ENCODE results near the gene PTGR2. TPM values are rescaled to one million over a fixed set of nuclear protein-coding genes. Genes with fewer than 3 reads are reported as not detected.
"Not testable (repeated sequence)": the region's sequence is repeated elsewhere in the genome, so short reads cannot be mapped to it uniquely, and the experiment has no call there.

Gene PTGR2
- 1.8 and 7.2 TPM in 2 replicates for total RNA-seq (2014; rRNA removed; shearing (Covaris generic))

DNA sequence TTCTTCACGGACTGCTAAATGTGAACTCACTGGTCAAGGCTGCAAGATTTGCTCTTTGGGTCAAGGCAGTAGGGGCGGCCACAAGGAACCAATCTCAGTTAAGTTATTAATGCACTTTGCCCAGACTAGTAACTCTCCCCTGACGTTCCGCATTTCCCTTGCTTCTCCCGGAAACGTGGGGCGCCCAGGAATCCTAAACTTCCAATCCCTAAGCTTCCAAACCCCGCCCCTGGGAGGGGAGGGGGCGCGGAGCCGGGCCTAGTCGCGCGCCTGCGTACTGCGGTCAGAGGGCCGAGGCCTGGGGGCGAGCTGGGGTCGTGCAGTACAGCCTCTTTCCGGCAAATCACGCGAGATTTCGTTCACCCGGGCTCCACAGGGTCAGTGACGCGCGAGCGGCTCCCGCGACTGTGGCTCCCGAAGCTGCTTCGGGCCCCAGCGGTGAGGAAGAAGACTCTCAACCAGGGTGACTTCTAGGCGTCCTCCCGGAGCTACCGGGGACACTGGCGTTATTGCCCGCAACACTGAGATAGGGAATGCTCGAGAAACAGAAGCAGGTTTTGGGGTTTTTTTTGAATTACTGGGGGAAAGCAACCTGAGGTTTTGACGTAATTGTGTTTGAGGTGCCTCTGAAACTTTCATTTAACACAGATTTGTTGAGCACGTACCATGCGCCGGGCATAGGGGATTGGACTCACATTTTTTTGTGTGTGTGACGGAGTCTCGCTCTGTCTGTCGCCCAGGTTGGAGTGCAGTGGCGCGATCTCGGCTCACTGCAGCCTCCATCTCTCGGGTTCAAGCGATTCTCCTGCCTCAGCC lies at the start of gene PTGR2:
TSS of gene PTGR2 (plus strand) at position 265 of the 816 bp plus-strand sequence. CDS start 7,032 bp downstream, outside the sequence.
- peak; percentile 94 for DNase-seq (ENCODE audit: low spot score)

DNA sequence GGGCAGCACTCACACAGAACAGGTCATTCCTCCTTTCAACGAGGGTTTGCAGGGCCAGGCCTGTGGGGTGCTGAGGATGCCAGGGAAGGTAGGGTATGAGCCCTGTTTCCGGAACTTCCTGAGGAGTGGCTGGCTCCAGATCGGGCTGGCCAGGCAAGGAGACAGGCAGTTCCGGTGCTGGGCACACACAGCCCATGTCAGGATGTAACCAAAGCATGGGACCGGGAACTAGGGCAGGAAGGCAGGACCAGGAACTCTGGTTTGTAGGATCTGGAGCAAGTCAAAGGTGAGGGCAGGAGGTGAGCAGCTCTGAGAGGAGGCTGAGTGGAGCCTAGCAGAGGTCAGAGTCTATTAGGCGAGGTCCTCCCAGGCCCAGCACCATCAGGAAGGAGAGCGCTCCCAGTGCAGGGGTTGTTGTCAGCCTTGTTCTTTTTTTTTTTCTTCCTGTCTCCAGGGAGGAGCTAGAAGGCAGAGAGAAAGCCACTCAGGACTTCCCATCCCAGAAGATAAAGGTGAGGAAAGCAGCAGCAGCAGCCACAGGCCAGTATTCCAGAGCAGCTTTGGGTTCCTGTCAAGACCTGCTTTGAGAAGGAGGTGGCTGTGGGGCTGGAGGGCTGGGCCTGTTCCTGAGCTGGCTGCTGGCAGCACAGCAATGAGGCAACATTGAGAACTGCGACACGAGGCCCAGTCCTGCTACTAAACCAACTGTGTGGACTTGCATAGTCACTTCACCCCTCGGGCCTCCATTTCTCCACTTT lies 49.0 kb upstream of the PTGR2 start:
- no peak for DNase-seq (ENCODE audit: low spot score)

DNA sequence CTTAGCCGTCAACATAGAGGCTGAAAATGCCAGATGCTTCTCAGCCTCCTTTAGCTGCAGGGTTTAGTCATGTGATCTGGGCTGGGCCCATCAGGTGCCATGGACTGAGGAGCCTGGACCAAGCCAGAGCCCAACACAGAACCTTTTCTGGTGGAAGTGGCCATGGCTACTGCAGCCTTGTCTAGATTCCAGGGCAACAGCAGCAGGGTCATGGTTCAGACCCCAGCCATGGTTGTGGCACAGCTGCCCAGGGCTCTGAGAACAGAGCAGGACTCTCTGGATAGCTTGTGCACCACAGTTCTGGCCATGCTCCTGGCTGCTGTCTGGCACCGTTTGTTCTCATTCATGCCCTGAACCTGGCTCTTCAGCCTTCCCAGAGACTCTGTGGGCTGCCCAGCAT lies 47.0 kb upstream of the PTGR2 start:
- DNase-seq (ENCODE audit: low spot score), result no peak

DNA sequence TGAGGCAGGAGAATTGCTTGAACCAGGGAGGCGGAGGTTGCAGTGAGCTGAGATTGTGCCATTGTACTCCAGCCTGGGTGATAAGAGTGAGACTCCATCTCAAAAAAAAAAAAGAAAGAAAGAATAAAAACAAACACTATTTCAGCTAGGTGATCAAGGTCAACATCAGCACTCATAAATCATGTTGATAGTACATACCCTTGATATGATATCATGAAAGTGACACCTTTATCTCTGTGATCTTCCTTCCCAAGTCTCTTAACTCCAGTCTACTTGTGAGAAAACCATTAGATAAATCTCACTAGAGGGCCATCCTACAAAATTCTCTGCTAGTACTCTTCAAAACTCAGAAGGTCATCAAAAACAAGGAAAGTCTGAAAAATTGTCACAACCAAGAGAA lies 44.2 kb upstream of the PTGR2 start:
- no peak for DNase-seq (ENCODE audit: low spot score)

DNA sequence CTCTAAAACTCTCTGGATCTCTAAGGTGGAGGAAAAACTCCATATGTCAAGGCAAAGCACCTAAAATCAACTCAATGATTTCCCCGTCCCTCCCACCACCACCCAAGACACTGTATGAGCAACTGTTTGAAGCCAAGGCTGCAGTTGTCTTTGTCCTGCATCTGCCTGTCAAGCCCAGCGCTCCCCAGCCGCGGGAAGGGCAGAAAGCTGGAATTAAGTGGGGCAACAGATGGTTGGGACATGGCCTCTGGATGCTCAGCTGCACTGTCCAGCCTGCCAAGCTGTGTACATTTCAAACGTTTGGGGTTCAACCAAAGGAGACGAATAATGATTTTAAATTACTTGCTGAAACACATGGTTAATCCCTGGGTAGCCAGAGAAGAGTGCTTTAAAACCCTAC lies 42.2 kb upstream of the PTGR2 start:
- no peak for DNase-seq (ENCODE audit: low spot score)

DNA sequence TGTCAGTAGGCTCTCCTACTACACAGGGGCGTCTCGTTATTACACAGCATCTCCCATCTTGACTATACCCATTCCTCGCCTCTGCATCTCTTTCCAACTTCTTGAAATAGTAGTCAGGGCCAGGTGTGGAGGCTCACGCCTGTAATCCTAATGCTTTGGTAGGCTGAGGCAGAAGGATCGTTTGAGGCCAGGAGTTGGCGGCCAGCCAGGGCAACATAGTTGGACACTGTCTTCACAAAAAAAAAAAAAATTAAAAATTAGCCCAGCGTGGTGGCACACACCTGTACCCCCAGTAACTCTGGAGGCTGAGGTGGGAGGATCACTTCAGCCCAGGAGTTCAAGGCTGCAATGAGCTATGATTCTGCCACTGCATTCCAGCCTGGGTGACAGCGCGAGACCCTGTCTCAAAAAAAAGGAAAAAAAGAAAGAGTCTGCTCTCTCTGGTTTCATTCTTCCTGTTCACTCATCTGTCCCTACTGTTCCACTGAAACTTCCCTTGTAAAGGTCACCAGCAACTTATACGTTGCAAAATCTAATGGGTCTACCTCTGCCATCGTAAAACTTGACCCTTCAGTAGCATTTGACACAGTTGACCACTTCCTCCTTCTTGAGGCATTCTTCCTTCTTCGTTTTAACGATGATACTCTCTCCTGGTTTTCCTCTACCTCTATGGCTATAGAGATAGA lies 41.0 kb upstream of the PTGR2 start:
- DNase-seq (ENCODE audit: low spot score), result no peak

DNA sequence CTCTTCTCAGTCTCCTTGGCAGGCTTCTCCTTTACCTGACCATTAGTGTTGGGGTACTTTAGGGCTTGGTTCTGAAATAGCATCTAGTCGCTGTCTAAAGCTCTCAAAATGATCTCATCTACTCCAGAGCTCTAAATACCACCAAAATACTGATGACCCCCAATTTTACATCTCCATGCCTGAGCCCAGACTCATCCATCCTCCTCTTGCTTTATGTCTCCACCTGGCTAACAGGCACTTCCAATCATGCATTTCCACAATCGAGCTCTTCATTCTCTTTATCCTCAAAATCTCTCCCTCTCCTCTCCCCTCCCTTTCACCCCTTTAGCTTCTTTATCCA lies 40.5 kb upstream of the PTGR2 start:
- no peak for DNase-seq (ENCODE audit: low spot score)

DNA sequence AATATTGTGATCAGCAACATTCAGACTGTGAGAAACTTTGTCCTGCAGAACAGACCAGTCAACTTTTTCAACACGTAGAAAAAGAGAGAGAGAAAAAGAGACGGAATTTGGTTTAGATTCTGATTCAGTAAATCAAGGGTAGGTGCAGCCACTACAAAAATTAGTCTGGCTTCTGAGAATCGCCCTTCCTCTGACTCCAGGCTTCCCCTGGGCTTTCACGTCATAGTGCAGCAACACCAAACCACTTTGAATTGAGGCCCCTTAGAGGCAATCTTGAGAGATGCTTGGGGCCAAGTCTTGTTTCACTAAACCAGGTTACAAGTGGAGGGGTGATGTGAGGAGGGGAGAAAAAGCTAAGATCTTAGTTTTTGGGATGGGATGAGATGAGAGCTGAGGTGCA lies 37.5 kb upstream of the PTGR2 start:
- DNase-seq (ENCODE audit: low spot score), result no peak

DNA sequence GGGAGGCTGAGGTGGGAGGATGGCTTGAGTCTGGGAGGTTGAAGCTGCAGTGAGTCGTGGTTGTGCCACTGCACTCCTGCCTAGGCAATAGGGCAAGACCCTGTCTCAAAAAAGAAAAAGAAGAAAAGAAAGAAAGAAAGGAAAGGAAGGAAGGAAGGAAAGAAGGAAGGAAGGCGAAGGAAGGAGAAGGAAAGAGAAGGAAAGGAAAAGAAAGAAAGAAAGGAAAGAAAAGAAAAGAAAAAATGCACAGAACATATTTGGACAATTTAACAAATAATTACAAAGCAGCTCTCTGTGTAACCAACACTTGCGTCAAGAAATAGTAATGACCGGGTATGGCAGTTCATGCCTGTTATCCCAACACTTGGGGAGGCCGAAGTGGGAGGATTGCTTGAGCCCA lies 35.8 kb upstream of the PTGR2 start:
- no peak for DNase-seq (ENCODE audit: low spot score)

DNA sequence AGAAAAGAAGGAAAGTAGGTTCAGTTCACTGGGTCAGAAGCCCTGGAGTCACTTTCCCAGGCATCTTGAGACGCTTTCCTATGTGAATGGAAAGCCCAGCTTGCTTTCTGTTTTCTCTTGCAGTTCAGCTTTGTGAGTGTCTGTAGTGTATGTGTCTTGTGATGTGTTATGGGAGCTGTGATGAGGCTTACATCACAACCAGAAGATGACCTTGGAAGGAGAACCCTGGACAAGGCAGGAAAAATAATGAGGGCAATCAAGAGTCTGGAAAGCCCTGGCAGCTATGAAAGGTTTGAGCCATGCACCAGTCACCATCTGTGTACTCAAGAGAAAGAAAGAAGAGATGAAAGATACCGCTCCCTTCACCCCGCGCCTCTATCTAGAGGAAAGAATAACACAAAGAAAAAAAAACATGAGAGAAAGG lies 35.2 kb upstream of the PTGR2 start:
- no peak for DNase-seq (ENCODE audit: low spot score)

DNA sequence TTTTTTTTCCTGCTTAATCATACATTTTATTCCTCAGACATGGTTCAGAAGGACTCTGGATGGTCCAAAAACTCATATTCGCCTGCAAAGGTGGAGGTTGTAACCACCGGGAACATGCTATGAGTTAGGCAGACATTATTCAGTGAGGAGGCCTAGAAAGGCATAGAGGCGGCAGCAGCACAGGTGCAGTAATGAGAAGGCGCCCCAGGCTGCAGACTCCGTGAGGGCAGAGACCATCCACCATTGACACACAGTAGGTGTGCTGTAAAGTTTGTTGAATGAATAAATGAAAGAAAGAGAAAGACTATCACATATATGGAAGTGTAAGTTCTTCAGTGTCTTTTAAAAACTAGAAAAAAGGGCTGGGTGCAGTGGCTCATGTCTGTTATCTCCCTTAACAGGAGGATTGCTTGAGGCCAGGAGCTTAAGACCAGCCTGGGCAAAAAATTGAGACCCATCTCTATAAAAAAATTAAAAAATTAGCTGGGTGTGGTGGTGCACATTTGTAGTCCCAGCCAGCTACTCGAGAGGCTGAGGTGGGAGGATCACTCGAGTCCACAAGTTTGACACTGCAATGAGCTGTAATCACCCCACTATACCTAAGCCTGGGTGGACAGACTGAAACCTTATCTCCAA lies 34.5 kb upstream of the PTGR2 start:
- no peak for DNase-seq (ENCODE audit: low spot score)

DNA sequence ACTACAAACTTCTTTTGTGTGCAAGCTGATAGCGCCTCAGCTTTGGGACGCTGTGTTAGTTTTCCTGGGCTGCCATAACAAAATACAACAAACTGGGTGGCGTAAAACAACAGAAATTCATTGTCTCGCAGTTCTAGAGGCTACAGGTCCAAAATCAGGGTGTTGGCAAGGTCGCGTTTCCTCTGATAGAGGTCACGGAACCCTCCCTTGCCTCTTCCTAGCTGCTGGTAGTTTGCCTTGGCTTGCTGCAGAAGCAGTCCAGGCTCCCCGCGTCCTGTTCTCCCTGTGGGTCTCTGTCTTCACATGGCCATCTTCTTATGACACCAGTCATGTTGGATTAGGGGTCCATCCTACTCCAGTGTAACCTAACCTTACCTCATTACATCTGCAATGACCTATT lies 32.8 kb upstream of the PTGR2 start:
- DNase-seq (ENCODE audit: low spot score), result no peak

DNA sequence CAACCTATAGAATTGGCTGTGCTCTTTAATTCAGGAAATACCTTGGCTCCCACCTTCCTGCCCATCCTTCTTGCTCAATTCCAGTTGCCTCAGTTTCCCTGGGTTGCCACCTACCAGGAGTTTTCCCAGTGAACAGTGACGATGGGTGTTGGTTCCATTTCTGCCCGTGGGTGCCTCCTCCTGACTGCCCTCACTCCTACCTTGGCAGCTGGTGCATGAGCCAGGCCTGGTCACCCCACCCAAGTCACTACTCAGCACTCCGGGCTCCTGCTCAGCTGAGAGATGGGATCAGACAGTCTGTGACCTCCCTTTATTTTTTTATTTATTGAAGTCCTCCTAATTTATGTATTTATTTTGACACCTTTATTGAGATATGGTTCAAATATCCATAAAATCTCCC lies 31.0 kb upstream of the PTGR2 start:
- no peak for DNase-seq (ENCODE audit: low spot score)

DNA sequence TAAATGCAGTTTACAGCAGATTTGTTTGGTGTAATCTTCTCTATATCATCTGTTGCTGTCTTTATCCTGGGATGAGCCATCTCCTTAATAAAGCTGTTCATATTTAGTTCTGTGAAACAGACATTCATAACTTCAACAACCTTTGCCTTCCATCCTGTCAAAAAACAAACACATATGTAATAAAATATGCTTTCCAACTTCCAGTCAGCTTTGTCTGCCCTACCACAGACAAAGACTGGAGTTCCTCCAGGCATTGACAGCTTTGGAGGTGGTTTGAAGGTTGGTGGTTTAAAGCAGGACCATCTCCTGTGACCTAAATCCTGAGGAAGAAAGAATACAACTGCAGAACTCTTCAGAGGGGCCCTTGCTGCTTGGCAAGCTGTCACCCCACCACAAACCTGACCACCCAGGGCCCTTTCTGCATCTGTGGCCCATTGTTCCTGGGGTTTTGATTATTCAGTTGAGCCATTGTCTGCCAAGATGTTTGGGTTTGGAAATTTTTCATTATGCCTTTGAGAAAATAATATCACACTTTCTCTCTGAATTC lies 28.2 kb upstream of the PTGR2 start:
- DNase-seq (ENCODE audit: low spot score), result no peak

DNA sequence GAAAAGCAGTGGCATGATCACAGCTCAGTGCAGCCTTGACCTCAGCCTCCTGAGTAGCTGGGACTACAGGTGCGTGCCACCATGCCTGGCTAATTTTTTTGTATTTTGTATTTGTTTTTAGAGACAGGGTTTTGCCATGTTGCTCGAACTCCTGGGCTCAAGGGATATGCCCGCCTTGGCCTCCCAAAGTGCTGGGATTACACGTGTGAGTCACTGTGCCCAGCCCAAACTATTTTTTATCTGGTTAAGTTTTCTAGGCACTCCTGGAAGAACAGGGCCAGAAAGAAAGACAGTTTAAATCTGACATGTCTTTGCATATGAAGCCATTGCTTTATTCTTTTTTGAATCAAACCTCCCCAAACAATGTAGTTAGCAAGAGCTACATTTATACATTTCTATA lies 27.5 kb upstream of the PTGR2 start:
- no peak for DNase-seq (ENCODE audit: low spot score)

DNA sequence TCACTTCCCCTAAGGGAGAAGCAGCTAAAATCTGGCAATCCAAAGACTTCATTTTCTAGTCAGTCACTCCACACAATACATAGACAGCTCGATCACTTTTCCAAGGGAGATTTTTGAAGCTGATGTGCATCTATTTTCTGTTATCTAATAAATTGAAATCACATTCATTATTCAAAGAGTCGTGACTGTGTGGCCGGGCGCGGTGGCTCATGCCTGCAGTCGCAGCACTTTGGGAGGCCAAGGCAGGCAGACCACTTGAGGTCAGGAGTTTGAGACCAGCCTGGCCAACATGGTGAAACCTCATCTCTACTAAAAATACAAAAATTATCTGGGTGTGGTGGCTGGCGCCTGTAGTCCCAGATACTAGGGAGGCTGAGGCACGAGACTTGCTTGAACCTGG lies 27.1 kb upstream of the PTGR2 start:
- no peak for DNase-seq (ENCODE audit: low spot score)

DNA sequence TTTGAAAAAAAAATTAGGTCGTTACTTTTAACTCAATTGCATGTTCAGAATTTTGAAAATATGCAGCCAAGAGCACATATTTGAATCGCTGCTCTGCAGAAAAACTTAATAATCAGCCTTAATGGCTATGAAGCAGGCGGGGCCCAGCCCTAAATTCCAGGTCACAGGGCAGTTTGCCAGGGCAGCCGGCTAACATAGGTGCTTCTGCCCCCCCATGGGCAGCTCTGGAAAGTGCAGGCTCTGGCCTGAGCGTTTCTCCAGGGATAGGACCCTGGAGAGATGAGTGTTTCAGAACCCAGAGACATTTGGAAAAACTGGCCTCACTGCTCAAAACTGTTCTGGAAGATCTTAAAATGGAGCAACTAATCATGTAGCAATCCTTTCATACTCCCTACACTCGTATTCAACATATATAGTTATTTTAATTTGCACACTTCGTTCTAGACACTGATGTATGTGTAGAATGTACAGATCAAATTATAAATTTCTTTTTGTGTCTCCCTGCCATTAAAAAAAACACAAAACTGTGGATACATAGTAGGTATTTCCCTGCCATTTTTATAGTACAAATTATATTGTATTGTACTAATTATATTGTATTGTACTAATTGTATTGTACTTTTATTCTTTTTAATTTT lies 26.0 kb upstream of the PTGR2 start:
- DNase-seq (ENCODE audit: low spot score), result peak; percentile 64

DNA sequence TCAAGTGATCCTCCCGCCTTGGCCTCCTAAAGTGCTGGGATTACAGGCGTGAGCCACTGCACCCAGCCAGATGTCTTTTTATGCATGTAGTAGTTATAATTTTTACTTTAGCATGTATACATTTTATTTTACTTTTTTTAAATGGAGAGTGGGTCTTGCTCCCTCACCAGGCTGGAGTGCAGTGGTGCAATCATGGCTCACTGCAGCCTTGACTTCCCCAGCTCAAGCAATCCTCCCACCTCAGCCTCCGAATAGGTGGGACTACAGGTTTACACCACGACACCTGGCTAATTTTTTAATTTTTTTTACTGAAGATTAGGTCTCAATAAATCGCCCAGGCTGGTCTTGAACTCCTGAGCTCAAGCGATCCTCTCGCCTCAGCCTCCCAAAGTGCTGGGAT lies 24.4 kb upstream of the PTGR2 start:
- not testable (repeated sequence) for DNase-seq (ENCODE audit: low spot score)

DNA sequence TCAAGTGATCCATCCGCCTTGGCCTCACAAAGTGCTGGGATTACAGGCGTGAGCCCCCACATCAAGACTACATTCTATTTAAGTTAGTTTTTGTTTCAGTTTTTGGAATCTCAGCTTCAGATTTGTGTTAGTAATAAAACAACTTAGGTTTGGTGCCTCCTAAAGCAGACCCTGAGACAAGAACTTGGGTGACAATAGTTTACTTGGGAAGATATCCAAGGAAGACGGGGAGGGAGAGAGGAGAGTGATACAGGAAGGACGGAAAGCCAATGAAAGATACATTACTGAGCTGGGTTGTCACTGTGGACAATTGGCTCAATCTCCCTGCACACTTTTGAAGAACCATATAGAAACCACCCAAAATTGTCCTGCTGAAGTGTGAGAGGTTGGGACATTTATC lies 22.6 kb upstream of the PTGR2 start:
- DNase-seq (ENCODE audit: low spot score), result no peak

DNA sequence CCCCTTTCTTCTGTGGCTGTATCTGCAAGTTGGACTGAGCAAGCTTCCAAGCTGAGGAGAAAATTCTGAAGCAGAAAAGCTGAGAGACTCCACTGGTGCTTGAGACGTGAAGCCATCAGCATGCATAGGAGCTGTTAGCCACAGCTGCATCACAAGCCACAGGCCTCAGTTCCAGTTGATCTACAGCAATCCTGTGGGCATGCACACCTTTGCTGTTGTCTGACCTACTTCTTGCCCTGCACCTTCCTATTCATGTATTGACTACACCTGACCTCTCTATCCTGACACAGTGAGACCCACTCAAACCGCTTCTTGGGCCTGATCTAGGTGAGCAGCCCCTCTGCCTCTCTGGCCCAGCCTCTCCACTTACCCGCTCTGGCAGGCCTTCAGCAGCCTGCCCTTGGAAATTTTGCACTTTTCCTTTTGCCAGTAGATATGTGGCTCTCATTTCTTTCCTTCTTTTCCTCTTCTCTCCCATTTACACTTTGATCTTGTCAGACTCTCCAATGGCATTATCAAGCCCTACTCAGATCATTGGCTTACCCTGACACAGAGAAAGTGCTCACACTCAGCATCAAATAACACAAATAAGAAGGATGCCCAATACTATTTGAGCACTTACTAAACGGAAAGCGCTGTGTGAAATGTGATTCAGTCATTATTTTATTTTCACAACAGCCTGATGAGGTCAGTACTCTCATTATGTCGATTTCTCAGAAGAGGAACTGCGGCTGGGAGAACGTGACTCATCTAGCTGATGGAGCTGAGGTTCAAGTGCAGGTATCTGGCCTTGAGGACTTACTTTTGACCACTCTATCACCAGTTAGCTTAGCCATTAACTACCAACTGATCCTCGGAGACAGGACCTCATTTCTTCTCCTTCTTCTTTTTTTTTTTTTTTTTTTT lies 21.9 kb upstream of the PTGR2 start:
- peak; percentile 87 for DNase-seq (ENCODE audit: low spot score)

Measured in H4 (cell line).